Loucy (cell line): ENCODE results near the gene SYPL1.

Experiments
- CTCF ChIP-seq: fragments of 200-600 bp; sonication (generic); conservative IDR thresholded peaks from 2 replicates; pipeline ENCODE4 v1.5.1; 2014; ENCODE audit warnings: mild to moderate bottlenecking, antibody characterized with exemption, low read length
- EZH2phosphoT487 ChIP-seq: fragments of 200-600 bp; IDR thresholded peaks from 2 replicates; pipeline ENCODE4 v1.6.1; 2018; ENCODE audit warnings: antibody characterized with exemption, mild to moderate bottlenecking, moderate library complexity, borderline replicate concordance

- no peak for TF ChIP-seq CTCF
- TF ChIP-seq EZH2phosphoT487: no peak
Observed at GRCh38 chr7:106062006-106062405, 50.1 kb downstream of the SYPL1 start.
